Left renal cortex interstitium (tissue), 4 donors: ENCODE data around the gene KCTD6. TPM values are rescaled to one million over a fixed set of nuclear protein-coding genes. Genes with fewer than 3 reads are reported as not detected.
"Not testable (repeated sequence)": the region's sequence is repeated elsewhere in the genome, so short reads cannot be mapped to it uniquely, and the experiment has no call there.

ENCODE experiments used
- DNase-seq, 4 donors: peaks; one replicate each; pipeline ENCODE4 v3.0.0-alpha.2; 2013; ENCODE audit warnings: low read depth in 4 of 4, low spot score in 2 of 4, missing footprints in 1 of 4
- polyA plus RNA-seq, 4 donors: library from polyadenylated mRNA; unstranded; fragments of 120-200 nt; gene quantifications; one replicate each; pipeline ENCODE4 v1.2.1, GENCODE V29; 2013; ENCODE audit not compliant: insufficient read length in 4 of 4

KCTD6 gene
- polyA plus RNA-seq, 4 donors: 29.1 to 37.1 (median 32.1) TPM

DNA sequence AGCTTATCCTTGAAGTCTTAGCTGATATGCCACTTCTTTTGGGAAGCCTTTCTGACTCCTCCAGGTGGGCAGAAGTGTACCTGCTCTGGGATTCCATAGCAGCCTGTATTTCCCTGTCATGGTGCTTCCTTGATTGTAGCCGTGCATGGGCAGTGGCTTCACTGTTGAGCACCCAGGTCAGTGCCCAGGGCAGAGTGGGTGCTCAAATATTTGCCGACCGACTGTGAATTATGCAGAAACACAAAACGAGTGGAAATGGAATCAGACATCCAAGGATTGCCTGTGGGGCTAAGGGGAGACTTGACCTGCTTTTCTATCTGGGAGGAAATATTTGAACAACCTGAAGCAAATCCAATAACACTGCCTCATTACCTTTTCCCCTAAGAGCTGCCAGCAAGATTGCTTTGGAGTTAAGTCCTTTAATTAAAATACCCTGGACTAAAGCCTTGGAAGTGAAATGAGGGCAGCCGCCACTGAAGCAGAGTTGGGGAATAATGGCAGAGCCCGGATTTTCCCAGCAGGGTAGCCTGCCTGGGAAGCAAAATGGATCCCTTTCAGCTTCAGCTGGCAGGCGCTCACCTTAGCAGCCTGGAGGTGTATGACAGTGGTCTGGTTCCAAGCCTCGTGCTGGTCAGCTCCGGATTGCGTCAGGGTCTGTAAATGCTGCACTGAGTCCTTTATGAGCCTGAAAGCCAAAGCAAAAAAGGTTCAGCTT is 30.2 kb downstream of the KCTD6 start:
- no peak for DNase-seq

- no peak for DNase-seq
These were observed 31.0 kb downstream of the KCTD6 start for GRCh38 chr3:58522759-58523425.

- DNase-seq: no peak
These were observed 32.5 kb downstream of the KCTD6 start for GRCh38 chr3:58524326-58524888.

- DNase-seq: no peak
These were observed 34.6 kb downstream of the KCTD6 start for GRCh38 chr3:58526515-58526957.

DNA sequence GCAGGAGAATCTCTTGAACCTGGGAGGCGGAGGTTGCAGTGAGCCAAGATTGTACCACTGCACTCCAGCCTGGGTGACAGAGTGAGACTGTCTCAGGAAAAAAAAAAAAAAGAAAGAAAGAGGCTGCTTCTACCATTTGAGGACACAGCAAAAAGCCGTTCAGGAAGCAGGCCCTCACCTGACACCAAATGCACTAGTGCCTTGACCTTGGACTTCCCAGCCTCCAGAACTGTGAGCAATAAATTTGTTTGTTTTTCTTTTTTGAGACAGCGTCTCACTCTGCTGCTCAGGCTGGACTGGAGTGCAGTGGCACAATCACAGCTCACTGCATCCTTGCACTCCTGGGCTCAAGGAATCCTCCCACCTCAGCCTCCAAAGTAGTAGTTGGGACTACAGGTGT is 35.5 kb downstream of the KCTD6 start:
- DNase-seq: not testable (repeated sequence)

GRCh38 chr3:58528629-58529028 is 36.7 kb downstream of the KCTD6 start:
- DNase-seq: no peak

- no peak for DNase-seq
These were observed 37.8 kb downstream of the KCTD6 start for GRCh38 chr3:58529516-58530353.

- no peak for DNase-seq
These were observed 38.5 kb downstream of the KCTD6 start for GRCh38 chr3:58530354-58530865.

- no peak for DNase-seq
These were observed 39.7 kb downstream of the KCTD6 start for GRCh38 chr3:58531555-58531954.

DNA sequence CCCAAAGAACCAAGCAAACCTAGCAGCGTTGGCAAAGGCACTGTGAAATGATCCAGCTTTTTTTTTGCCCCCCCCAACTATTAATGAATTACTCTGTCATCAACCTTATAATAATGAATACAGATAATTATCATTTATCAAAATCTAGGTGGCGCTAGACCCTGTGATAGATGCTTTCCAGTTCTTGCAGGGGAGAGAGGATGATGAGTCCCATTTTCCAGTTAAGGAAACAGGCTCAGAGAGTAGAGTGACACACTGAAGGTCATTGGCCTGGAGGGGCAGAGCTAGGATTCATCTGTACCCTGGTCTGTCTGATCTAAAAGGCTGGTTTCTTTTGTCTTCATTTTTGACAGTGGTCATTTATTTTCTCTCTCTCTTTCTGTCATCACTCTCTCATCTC is 40.1 kb downstream of the KCTD6 start:
- no peak for DNase-seq

DNA sequence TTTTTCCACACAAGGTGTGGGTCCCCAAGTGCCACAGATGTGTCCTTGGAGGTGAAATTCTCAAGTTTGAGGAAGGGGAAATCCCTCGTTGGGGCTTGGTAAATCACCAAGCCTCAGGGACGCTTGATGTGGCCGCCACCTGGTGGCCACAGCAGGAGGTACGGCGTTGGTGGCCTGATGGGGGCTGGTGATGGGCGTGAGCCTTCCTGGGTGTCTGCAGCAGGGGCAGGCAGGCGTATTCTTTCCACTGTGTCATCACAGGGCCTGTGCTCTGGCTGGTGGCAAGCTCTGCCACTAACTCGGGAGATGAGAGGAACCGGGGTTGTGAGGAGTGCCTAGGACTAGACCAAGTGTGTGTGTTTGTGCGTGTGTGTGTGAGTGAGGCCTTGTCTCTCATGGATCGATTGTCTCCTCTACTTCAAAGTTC is 40.9 kb downstream of the KCTD6 start:
- no peak for DNase-seq

GRCh38 chr3:58534592-58535494 is 42.9 kb downstream of the KCTD6 start:
- DNase-seq: no peak

GRCh38 chr3:58535531-58536500 is 43.9 kb downstream of the KCTD6 start:
- no peak for DNase-seq

- DNase-seq: no peak
These were observed 44.9 kb downstream of the KCTD6 start, which contains the start of gene ACOX2 for GRCh38 chr3:58536501-58537411. Gene ACOX2 (minus strand): TSS chr3:58537190. CDS start chr3:58535106, 2,084 bp downstream.

DNA sequence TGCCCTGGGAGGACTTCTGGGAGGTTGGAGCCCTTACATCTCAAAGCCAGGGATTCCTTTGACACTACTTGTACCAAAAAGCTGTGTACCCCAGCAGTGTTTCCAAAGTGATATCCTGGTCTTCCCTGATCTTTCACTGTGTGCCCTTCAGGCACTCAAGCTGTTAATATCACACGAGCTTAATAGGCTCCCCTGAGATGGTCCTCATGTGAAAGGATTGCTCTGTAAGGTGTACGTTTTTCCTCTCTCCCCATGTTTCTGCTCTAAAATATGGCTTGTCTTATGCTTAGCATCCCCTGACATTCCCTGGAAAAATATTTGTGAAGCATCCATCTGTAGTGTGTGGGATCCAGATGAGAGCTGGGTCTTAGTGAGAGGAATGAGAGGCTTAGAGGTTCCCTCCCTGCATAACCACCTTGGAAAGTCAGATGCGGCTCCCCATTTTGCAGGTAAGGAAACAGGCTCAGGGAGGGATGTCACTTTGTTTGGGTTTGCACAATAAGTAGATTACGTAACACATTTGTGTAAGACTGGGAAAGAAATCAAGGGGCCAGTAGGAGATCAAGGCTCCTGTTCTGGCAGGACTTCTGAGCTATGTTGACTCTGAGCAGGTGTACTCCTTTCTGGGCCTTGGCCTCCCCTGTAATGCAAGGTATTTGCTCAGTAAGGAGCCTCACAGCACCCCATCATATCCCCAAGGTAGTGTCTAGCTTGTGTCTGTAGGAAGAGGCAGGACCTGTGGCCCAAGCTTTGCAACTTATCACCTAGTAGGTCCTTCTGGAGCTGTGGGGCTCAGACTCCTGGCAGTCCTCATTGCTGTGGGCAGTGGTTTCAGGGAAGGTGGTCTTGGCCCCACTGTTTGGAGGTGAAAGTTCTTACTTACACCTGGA is 45.8 kb downstream of the KCTD6 start:
- no peak for DNase-seq

DNA sequence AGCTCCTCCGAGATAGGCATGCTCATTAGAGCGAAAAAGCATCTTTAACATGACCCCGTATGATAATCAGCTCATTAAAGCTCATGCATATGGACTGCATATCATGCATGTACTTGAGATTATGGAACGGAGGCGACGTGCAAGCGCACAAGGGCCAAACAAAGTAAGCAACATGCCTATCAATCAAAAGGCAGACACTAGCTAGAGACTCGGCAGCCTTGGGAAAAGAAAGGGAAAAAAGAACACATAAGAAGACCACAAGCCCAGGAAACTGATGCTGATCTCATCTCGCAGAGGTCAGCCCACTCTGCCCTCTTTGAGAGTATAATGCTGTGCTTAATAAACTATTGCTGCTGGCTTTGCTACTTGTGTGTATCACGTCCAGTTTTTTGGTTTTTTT is 47.7 kb downstream of the KCTD6 start:
- DNase-seq: no peak
